Neuron (in vitro differentiated cells): ENCODE data around the gene ASTN1.

ENCODE experiments used
- H2AFZ ChIP-seq: one replicate; pipeline ENCODE4 v1.6.1; 2013; ENCODE audit warnings: low read depth, mild to moderate bottlenecking, inconsistent platforms, low read length, moderate library complexity
- H3K27me3 ChIP-seq: one replicate; pipeline ENCODE4 v1.6.1; 2013; ENCODE audit warnings: low read length; ENCODE audit not compliant: insufficient read depth
- H3K36me3 ChIP-seq: one replicate; pipeline ENCODE4 v1.6.1; 2013; ENCODE audit warnings: low read length; ENCODE audit not compliant: insufficient read depth
- H3K4me1 ChIP-seq: one replicate; pipeline ENCODE4 v1.6.1; 2013; ENCODE audit warnings: low read length; ENCODE audit not compliant: insufficient read depth
- H3K4me3 ChIP-seq: 2 replicates; pipeline ENCODE4 v1.5.1; 2013; ENCODE audit warnings: mild to moderate bottlenecking, low read length, moderate library complexity
- H3K9me3 ChIP-seq: one replicate; pipeline ENCODE4 v1.6.1; 2013; ENCODE audit warnings: low read length

Gene ASTN1

GRCh38 chr1:176963181-176963580 lies 201.3 kb downstream of the ASTN1 start:
- no peak overlapping the region for H3K4me3 ChIP-seq
- no peak overlapping the region for H2AFZ ChIP-seq
- no peaks in the 10 kb centered on the region for H3K27me3 ChIP-seq
- H3K36me3 ChIP-seq: no peaks in the 10 kb centered on the region
- no peaks in the 10 kb centered on the region for H3K4me1 ChIP-seq
- no peaks in the 10 kb centered on the region for H3K9me3 ChIP-seq

- Histone ChIP-seq H3K9me3 (no peaks in the 10 kb centered on the region), H3K36me3 (no peaks in the 10 kb centered on the region), H3K27me3 (no peaks in the 10 kb centered on the region), H2AFZ (no peak overlapping the region), H3K4me3 (no peak overlapping the region), H3K4me1 (no peaks in the 10 kb centered on the region)
These were observed 202.8 kb downstream of the ASTN1 start for GRCh38 chr1:176961678-176962077.

GRCh38 chr1:176959191-176959820 lies 205.2 kb downstream of the ASTN1 start:
- Histone ChIP-seq H3K27me3 (no peaks in the 10 kb centered on the region), H2AFZ (no peak overlapping the region), H3K9me3 (no peaks in the 10 kb centered on the region), H3K36me3 (no peaks in the 10 kb centered on the region), H3K4me1 (no peaks in the 10 kb centered on the region), H3K4me3 (no peak overlapping the region)

- Histone ChIP-seq H3K36me3 (no peaks in the 10 kb centered on the region), H3K27me3 (no peaks in the 10 kb centered on the region), H3K4me3 (no peak overlapping the region), H2AFZ (no peak overlapping the region), H3K9me3 (no peaks in the 10 kb centered on the region), H3K4me1 (no peaks in the 10 kb centered on the region)
These were observed 206.9 kb downstream of the ASTN1 start for GRCh38 chr1:176957603-176958002.

- Histone ChIP-seq H3K9me3 (no peaks in the 10 kb centered on the region), H3K27me3 (no peaks in the 10 kb centered on the region), H3K36me3 (no peaks in the 10 kb centered on the region), H3K4me1 (no peaks in the 10 kb centered on the region), H3K4me3 (no peak overlapping the region), H2AFZ (no peak overlapping the region)
These were observed 210.3 kb downstream of the ASTN1 start for GRCh38 chr1:176954242-176954641.

GRCh38 chr1:176950736-176951324 lies 213.7 kb downstream of the ASTN1 start:
- Histone ChIP-seq H3K36me3 (no peaks in the 10 kb centered on the region), H3K27me3 (no peaks in the 10 kb centered on the region), H2AFZ (no peak overlapping the region), H3K4me3 (no peak overlapping the region), H3K9me3 (no peaks in the 10 kb centered on the region), H3K4me1 (no peaks in the 10 kb centered on the region)

GRCh38 chr1:176949033-176949662 lies 215.4 kb downstream of the ASTN1 start:
- Histone ChIP-seq H3K4me1 (no peaks in the 10 kb centered on the region), H3K4me3 (no peak overlapping the region), H3K27me3 (no peaks in the 10 kb centered on the region), H2AFZ (no peak overlapping the region), H3K9me3 (no peaks in the 10 kb centered on the region), H3K36me3 (no peaks in the 10 kb centered on the region)

- no peaks in the 10 kb centered on the region for H3K27me3 ChIP-seq
- no peaks in the 10 kb centered on the region for H3K9me3 ChIP-seq
- H2AFZ ChIP-seq: no peak overlapping the region
- no peaks in the 10 kb centered on the region for H3K36me3 ChIP-seq
- no peaks in the 10 kb centered on the region for H3K4me1 ChIP-seq
- H3K4me3 ChIP-seq: no peak overlapping the region
These were observed 219.9 kb downstream of the ASTN1 start for GRCh38 chr1:176944606-176945005.

GRCh38 chr1:176943783-176944182 lies 220.7 kb downstream of the ASTN1 start:
- Histone ChIP-seq H3K36me3 (no peaks in the 10 kb centered on the region), H3K4me1 (no peaks in the 10 kb centered on the region), H3K27me3 (no peaks in the 10 kb centered on the region), H2AFZ (no peak overlapping the region), H3K4me3 (no peak overlapping the region), H3K9me3 (no peaks in the 10 kb centered on the region)

GRCh38 chr1:176942346-176942745 lies 222.2 kb downstream of the ASTN1 start:
- H3K4me3 ChIP-seq: no peak overlapping the region

GRCh38 chr1:176939993-176940392 lies 224.5 kb downstream of the ASTN1 start:
- no peaks in the 10 kb centered on the region for H3K9me3 ChIP-seq
- H3K36me3 ChIP-seq: no peaks in the 10 kb centered on the region
- H3K27me3 ChIP-seq: no peaks in the 10 kb centered on the region
- no peak overlapping the region for H2AFZ ChIP-seq
- H3K4me3 ChIP-seq: no peak overlapping the region
- no peaks in the 10 kb centered on the region for H3K4me1 ChIP-seq

More at GRCh38 chr1:176942346-176942745, 222.2 kb downstream of the ASTN1 start:
- Histone ChIP-seq H3K9me3 (no peaks in the 10 kb centered on the region), H3K36me3 (no peaks in the 10 kb centered on the region), H3K4me1 (no peaks in the 10 kb centered on the region), H3K27me3 (no peaks in the 10 kb centered on the region), H2AFZ (no peak overlapping the region)

GRCh38 chr1:176938375-176938774 lies 226.1 kb downstream of the ASTN1 start:
- H3K4me3 ChIP-seq: no peak overlapping the region
- H3K9me3 ChIP-seq: no peaks in the 10 kb centered on the region
- no peaks in the 10 kb centered on the region for H3K4me1 ChIP-seq
- H2AFZ ChIP-seq: no peak overlapping the region
- H3K27me3 ChIP-seq: no peaks in the 10 kb centered on the region
- H3K36me3 ChIP-seq: no peaks in the 10 kb centered on the region

- Histone ChIP-seq H3K4me3 (no peak overlapping the region), H3K36me3 (no peaks in the 10 kb centered on the region), H3K27me3 (no peaks in the 10 kb centered on the region), H3K9me3 (no peaks in the 10 kb centered on the region), H2AFZ (no peak overlapping the region), H3K4me1 (no peaks in the 10 kb centered on the region)
These were observed 230.1 kb downstream of the ASTN1 start for GRCh38 chr1:176934370-176934769.
